GM19324 (cell line): ENCODE data around the gene ZBP1.
A peak's percentile ranks its signal among the peaks of the same experiment; 100 is the strongest.

Experiments
- ATAC-seq: cut with Tn5 transposase; IDR thresholded peaks from one replicate; pipeline ENCODE4 v1.9.1; 2021; ENCODE audit warnings: mild to moderate bottlenecking, moderate library complexity; ENCODE audit not compliant: unreplicated experiment, low FRiP score

ZBP1 gene

GRCh38 chr20:57601737-57602136 is 18.5 kb downstream of the ZBP1 start:
- ATAC-seq, result no peak

- ATAC-seq, result no peak
Observed at GRCh38 chr20:57601211-57601570, 19.0 kb downstream of the ZBP1 start.

GRCh38 chr20:57600320-57601210 is 19.7 kb downstream of the ZBP1 start:
- no peak for ATAC-seq

- ATAC-seq, result no peak
Observed at GRCh38 chr20:57598491-57598890, 21.7 kb downstream of the ZBP1 start.

- no peak for ATAC-seq
Observed at GRCh38 chr20:57598060-57598459, 22.2 kb downstream of the ZBP1 start.

GRCh38 chr20:57596998-57597939 is 23.0 kb downstream of the ZBP1 start:
- peak; percentile 41 for ATAC-seq

- ATAC-seq, result no peak
Observed at GRCh38 chr20:57596358-57596757, 23.9 kb downstream of the ZBP1 start.

- ATAC-seq, result no peak
Observed at GRCh38 chr20:57595041-57596030, 24.9 kb downstream of the ZBP1 start.

GRCh38 chr20:57594092-57594951 is 25.9 kb downstream of the ZBP1 start:
- no peak for ATAC-seq

- no peak for ATAC-seq
Observed at GRCh38 chr20:57593134-57593886, 26.9 kb downstream of the ZBP1 start.

GRCh38 chr20:57592263-57593092 is 27.7 kb downstream of the ZBP1 start:
- no peak for ATAC-seq

GRCh38 chr20:57591289-57592229 is 28.7 kb downstream of the ZBP1 start:
- ATAC-seq, result no peak

- ATAC-seq, result no peak
Observed at GRCh38 chr20:57590485-57591288, 29.5 kb downstream of the ZBP1 start.

- no peak for ATAC-seq
Observed at GRCh38 chr20:57589728-57590484, 30.3 kb downstream of the ZBP1 start.

GRCh38 chr20:57589123-57589727 is 31.0 kb downstream of the ZBP1 start:
- no peak for ATAC-seq
